22Rv1 (cell line): ENCODE measurements around the gene NBAS.

ENCODE experiments used
- CTCF ChIP-seq: fragments of 450-650 bp; IDR thresholded peaks from 2 replicates; pipeline ENCODE4 v1.5.1; 2017; ENCODE audit warnings: mild to moderate bottlenecking
- ZFX ChIP-seq: fragments of 450-650 bp; IDR thresholded peaks from 2 replicates; pipeline ENCODE4 v1.6.1; 2017; ENCODE audit warnings: antibody characterized with exemption, borderline replicate concordance

DNA sequence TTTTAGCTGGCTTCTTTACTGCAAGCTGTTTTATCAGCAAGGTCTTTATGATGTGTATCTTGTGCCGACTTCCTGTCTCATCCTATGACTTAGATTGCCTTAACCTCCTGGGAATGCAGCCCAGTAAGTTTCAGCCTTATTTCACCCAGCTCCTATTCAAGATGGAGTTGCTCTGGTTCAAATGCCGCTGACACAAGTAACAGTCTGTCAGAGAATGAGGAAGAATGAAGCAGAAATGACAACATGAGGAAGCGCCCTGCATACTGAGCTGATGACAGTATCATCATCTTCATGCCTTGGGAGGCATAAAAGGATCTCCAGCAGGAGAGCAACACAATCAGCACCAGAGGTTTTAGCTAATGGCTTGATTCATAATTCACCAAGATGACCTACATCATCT, 309.4 kb downstream of the NBAS start:
- no peak for TF ChIP-seq CTCF
- no peak for TF ChIP-seq ZFX
